ENCODE results near the gene CNIH3.

The CNIH3 gene

GRCh38 chr1:224749916-224750315 is 133.8 kb downstream of the CNIH3 start:
- no peak for DNase-seq

DNA sequence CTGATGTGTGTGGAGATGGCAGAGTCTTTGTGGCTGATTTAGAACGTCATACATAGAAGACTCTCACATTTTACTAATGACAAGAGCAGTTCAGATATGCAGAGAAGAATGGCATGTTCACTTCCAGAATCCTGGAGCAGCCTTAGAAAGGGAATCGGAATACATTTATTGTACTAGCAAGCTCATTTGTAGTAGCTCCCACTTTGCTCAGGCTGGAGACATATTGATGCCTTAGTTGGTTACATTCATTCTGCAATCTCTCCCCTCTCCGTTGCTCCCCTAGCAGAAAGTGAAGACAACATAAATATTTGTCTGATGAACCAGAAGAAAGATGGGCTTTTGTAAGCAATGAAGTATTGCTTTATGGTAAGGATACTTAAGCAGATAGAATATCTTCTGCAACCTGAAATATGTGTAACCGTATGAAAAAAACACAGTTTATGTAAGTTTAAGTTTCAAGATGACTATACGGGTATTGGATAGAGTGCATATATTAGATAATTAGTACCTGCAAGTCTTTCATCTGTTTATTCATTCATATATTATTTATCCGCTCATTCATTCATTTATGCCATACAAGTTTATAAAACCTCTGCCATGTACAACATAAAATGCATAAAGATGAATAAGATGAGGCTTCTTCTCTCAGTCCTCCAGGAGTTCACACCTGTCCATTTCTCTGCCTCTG is 135.7 kb downstream of the CNIH3 start:
- no peak for DNase-seq

DNA sequence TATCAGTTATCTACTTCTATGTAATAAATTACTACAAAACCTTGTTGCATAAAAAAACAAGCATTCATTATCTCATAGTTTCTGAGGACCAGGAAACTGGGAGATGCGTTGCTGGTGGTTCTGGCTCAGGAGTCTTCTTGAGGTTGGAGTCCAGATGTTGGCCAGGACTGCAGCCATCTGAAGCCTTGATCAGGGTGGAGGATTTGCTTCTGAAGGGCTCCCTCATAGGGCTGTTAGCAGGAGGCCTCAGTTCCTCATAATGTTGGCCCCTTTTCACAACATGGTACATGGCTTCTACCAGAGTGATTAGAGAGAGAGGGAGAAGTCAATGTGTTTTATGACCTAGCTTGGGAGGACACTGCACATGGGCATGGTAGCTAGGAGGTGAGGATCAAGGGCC is 137.4 kb downstream of the CNIH3 start:
- no peak for DNase-seq

DNA sequence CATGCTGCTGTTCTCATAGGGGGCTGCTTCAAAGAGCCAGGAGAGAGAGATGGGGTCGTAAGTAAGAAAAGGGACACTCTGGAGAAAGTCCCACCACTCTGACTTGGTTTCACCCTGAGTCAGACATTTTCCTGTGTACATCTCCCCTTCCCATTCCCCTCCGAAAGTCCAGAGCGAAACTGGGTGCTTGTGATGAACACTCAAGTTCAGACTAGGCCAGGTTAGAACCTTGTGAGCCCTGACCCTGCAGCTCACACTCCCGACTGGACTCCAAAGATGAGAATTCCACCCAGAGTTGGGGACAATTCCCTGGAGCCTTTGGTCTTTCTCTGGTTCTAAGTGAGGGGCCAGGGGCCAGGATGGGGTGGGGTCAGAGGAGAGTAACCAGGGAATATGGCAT is 139.5 kb downstream of the CNIH3 start:
- no peak for DNase-seq

- no peak for DNase-seq
These were observed 141.4 kb downstream of the CNIH3 start for GRCh38 chr1:224757508-224757907.

DNA sequence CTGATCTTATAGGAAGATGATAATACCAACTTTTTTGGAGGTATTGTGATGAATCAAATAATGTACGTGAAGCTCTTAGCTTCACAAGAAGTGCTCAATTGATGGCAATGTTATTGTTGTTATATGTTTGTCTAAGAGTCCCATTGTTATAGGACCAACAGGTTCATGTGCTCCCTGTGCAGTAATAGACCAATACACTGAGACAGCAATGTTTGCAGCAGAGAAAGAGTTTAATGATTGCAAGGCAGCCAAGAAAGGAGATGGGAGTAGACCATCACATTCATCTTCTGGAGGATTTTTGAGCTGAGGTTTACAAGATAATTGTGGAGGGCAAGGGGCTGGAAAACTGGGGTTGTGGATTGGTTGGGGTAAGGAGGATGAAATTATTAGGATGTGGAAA is 143.0 kb downstream of the CNIH3 start:
- no peak for DNase-seq

- DNase-seq: no peak
These were observed 143.6 kb downstream of the CNIH3 start for GRCh38 chr1:224759681-224760091.

DNA sequence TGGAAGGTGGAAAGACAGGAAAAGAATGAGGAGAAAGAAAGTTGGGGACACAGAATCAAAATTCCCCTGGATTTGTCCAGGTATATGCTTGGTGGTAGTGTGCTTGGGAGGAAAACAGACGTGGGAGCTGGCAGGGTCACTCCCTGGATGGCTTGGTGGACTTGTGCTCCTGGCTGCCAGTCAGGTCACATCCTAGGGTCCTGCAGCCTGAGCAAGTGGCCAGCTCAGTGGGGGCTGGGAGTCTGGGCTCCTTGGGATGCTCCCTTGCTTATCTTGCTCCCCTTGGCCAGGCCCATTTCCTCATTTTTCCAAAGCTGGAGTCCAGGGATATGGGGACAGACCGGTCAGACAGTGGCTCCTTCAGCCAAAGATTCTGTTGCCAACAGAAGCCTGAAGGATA is 144.0 kb downstream of the CNIH3 start:
- no peak for DNase-seq

DNA sequence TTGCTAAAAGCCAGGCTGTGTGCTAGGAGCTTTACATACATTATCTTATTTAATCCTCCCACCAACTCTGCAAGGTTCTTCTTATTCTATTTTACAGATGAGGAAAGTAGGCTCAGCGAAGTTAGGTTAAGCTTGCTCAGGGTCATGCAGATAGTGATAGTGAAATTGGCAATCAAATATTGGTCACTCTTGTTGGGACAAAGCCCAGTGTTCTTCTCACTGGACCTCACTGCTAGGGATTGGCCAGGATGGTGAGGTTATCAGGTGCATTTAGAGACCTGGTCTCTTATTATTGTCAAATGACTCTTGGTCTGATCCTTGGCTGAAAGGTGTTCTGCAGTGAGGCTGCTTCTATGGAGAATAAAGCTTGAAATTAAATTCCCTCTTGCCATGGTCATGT is 145.1 kb downstream of the CNIH3 start:
- no peak for DNase-seq

GRCh38 chr1:224762046-224762445 is 145.9 kb downstream of the CNIH3 start:
- no peak for DNase-seq

DNA sequence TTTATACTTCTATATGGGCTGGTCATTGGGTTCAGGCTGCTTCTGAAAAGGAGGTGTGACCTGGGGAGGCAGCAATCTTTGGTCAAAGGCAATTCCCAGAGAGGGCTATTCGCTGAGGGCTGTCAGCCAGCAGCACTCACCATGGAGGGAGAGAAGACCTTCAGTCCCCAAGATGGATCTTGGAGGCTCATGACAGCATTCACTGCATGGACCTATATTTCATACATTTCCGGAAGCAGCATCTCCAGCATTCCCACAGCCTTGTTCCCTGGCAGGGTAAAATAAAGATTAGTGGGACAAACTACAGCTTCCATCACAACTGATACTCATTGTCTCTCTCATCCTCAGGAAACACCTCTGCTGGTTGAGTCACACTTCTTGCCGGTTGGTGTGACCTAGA is 146.6 kb downstream of the CNIH3 start:
- no peak for DNase-seq

GRCh38 chr1:224763126-224763775 is 147.1 kb downstream of the CNIH3 start:
- DNase-seq: no peak

DNA sequence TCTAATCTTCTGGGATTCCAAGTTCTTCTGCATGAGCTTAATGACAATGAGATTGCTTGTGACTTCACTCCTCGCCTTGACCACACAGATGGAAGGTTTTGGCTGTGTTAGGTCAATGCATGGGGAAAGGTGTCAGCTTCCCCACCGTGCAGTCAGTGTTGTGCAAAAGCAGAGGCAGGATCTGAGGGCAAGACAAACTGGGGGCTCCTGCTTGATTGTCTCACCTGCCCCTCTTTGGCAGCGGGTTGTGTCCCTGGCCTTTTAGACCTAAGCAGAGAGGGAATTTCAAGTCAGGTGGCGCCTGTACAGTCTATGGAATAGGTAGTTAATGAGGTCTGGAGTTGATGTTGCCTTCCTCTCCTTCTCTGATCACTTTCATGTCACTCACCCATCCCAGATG is 150.1 kb downstream of the CNIH3 start:
- no peak for DNase-seq

DNA sequence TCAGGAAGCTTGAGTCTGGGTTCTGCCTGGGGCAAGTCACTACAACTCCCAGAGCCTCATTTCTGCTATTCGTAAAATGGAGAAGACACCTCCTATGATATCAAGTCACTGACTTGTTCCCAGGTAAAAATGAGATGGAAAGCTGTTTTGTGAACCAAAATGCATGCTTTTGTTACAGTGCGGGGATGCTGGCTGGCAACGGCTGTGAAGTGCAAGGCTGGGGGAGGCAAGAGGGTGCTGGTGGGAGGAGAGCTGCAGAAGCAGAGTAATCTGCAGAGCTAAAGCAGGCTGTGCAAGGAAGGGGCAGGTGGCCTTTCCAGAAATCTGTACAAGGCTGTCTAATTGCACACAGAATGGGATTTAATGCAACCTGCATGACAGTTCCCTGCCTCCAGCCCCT is 150.9 kb downstream of the CNIH3 start:
- no peak for DNase-seq

GRCh38 chr1:224767676-224768075 is 151.6 kb downstream of the CNIH3 start:
- DNase-seq: no peak

- no peak for DNase-seq
These were observed 152.9 kb downstream of the CNIH3 start for GRCh38 chr1:224768971-224769370.

DNA sequence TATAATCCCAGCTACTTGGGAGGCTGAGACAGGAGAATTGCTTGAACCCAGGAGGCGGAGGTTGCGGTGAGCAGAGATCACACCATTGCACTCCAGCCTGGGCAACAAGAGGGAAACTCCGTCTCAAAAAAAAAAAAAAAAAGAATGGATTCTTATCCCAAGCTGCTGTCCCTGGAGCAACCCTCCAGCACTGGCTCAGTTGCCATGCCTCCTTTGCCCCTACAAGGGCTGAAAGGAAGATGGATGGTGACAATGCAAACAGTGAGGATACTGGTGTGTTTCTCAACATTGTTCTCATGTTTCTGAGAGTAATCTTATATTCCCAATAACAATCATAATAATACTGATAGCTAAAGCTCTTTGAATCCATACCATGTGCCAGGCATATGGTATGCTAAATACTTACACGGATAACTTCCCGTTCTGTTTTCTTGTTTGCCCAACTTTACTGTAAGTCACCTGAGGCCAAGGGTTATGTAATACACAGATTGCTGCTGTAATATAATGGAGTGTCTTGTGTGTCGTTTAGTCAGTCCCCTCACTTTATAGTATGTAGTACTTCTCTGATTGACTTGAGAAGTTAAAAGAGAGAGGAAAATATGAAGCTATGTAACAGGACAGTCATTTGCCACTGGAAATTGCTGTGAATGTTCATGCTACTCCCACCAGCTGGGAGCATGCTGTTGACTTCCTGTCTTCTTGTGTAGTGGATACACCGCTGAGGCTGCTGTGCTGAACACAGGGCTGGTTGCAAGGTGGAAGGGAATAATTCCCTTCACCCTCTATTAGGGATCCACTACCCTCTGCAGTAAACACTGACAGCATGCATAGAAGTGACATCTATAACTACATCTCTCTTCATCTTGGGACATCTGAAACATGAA is 153.6 kb downstream of the CNIH3 start:
- no peak for DNase-seq

DNA sequence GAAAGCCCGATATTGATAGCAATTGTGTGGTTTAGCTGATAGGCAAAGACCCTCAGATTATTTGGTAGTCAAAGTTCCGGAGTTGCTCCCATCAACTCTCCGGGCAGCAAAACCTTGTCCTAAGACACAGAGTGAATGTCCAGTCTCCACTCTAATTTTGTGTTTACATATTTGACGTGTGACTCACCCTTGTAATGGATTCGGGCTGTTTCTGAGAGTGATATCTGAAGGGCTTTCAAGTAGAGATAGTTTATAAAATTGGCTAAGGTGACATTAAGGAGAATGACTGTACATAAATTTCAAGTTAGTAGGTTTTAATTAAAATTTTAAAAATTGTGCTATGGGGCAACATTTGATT is 154.2 kb downstream of the CNIH3 start:
- no peak for DNase-seq

DNA sequence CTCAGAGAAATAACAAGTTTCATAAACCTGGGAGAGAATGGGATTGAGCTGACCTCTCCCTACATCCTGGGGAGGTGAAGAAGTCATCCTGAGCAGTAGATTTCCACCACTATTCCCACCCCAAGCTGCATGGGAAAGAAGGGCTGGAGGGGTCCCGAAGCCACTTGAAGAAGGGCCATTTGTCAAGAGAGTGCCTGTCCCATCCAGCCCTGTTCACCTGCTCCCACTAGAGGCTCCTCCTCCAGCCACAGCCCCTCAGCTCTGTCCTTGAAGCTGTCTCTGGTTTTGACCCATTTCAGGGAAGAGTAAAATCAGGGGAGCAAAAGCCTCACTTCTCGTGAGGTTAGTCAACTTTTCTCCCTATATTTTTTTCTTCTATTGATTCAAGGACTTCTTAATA is 157.5 kb downstream of the CNIH3 start:
- no peak for DNase-seq

- no peak for DNase-seq
These were observed 158.3 kb downstream of the CNIH3 start for GRCh38 chr1:224774378-224774777.

DNA sequence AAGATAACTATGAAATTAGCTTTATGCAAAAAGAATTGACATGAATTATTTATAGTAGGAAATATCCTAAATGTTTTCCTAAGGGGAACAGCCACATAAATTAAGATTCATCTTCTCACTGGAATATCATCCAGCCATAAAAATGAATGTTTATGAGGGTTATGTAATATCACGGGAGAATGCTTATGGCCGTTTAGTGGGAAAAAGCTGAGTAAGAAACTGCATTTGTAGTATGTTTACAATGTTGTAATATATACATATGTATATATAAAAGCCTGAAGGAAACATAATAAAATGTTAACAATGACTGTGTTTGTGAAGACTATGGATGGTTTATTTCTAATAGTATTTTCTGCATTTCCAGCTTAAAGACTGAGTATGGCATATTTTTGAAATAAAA is 161.1 kb downstream of the CNIH3 start:
- no peak for DNase-seq

DNA sequence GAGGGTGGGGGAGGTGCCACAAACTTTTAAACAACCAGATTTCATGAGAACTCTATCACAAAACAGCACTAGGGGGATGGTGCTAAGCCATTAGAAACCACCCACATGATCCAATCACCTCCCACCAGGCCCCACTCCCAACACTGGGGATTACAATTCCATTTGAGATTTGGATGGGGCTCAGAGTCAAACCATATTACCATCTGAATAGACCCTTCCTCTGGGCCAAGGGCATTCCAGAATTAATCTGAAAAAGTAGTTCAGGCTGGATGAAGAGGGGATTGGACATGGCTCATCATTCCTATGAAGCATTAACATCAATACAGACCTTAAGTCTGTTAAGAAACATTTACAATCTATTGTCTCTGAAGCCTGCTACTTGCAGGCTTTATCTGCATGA is 163.4 kb downstream of the CNIH3 start:
- no peak for DNase-seq

DNA sequence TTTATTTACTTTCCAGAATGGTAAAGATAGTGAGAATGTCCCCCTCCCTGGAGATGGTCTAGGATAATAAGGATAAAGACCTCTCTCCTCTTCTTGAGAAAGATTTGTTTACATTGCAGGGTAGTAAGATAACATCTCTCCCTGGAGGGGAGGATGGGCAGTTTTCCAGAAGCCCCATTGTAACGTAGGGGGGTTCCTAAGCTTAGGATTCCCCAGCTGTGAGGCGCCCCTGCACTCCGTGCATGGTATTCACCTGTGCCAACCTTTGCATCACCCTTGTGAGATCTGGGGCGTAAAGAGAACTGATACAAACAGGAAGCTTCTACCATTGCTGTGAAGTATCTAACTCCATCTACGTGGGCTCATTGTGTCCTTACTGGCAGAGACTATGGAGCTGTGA is 164.6 kb downstream of the CNIH3 start:
- DNase-seq: no peak

DNA sequence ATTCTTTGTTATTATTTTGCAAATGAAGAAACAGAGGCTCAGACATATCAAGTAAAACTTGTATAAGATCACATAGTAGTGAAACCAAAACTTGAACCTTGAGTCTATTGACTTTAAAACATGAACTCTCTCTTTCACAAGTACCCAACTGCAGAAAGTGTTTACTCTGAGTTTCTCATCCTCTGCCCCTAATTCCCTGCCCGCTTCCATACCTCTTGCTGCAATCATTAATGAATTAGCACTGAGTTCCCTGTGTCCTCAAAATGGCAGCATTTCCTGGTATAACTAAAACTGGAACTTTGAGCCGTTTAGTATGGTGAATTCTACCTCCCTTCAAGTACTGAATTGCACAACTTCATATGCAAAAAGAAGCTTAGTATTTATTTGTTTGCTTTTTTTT is 165.7 kb downstream of the CNIH3 start:
- no peak for DNase-seq

Data from NCI-H2081 (cell line).